Activated T-cell treated with anti-CD3 and anti-CD28 coated beads for 48 hours (primary cell): Measurements from ENCODE around the gene ITPRIP.

ENCODE experiments used
- DNase-seq: peaks from one replicate; pipeline ENCODE4 v3.0.0-alpha.2; 2020; ENCODE audit warnings: low read depth

The ITPRIP gene

DNA sequence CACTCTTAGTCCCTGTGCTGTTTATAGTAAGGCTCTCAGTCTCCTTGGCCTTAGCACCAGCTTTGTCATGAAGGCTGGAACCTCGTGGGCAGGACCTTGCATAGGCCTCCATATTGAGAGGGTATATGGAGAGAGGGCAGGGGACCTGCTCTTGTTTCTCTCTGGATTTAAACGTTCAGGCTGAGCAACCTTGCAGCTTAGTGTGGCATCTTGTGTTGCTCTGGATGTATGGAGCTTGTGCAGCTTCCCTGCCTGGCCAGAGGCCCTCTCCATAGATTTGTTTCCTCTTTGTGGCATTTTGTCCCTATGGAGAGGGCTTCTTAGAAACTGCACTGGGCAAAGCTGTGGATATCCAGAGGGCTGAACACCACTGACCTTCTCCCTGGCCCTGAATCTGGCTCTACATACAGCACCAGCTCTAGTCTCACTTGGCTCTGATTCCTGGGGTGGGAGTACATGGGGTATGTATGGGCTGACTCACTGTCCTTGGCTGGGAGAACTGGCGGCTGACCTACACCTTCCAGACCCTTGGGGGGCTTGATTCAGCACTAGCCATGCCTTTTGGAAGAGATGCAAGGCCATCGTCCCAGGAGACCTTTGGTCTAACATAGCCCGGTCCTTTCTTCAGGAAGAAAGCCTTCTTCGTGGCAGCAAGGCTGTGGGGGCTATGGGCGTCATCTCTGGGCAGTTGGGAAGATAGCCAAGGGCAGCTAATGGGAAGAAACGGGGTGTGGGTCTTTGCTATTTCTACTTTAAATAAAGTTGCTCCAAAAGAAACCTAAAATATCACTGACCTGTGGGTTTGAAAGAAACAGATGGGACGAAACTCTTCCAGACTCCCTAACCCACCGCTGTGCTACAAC lies 30.5 kb downstream of the ITPRIP start:
- DNase-seq: no peak

DNA sequence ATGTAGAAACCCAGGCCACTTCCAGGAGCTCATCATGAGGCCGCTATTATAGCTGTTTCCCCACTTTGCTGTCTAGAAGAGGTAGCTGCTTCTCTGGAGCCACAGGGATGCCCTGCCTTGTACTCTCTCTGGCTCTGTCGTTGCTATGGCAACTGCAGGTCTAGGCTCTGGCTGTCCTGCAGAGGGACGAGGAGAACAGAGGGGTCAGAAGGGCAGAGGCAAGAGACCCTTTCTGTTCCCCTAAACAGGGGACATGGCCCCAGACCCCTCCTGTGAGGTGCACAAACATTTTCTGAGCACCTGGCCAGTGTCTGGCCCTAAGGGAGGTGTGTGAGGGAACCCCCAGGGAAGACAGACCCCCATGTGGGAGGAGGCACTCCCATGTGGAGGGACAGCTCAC lies 31.4 kb downstream of the ITPRIP start:
- no peak for DNase-seq

DNA sequence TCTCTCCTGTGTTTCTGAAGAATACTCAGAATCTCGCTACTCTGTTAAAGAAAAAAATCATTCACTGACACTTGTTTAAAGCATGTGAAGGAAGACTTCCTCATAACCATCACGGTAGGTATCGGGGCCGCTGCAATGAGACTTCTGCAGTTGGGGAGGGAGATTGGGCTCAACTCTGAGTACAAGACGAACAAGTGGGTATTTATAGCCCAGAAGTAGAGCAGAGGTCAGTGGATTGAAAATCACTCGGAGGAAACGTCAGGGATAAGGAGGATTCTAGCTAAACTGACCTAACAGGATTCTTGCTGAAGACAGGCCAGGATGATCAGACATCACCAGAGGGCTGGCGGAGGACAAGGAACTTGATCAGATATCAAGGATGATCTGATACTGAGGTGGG lies 33.3 kb downstream of the ITPRIP start:
- DNase-seq: no peak

DNA sequence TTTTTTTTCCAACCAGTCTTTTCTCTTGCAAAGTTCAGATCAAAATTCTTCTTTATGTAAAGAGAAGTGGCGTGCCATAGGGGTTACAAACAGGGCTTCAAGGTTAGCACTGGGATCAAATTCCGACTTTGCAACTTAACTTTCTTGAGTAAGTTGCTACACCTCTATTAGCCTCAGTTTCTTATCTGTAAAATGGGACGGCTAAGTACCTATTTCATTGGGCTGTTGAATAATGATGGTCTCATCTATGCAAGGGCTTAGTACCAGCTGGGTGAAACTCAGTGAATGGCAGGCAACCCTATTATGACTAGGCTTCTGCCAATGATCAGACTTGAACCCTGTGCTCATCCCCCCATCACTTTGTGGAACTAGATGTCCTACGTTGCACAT lies 33.9 kb downstream of the ITPRIP start:
- DNase-seq: no peak

DNA sequence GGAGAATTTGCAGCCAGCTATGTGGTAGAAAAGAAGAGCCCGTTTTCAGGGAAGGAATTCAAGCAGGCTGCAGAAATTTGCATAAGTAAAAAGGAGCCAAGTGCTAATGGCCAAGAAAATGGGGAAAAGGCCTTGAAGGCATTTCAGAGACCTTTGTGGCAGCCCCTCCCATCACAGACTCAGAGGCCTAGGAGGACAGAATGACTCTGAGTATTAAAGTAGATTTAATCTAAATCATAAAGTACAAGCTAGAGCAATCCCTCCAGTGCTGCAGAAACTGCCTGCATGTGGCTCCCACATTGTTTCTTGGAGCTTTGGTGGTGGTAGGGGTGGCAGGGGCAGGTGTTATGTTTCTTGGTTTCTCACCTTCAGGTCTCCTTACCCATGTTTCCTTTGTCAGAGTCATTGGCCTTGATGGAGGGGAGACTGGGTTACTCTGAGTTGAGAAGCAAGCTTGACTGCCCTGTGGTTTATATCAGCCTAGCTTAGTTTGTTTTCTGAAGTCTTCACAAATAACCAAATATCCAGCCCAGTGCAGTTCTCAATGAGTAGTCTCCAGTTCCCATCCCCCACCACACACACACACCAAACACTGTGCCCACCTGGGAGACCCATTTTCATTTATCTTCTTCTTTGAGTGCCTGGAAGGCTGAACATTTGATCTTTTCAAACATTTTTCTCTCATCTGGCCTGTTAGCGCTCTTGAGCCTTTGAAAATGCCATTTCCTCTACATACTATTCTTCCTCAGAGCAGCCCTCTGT lies 34.5 kb downstream of the ITPRIP start:
- DNase-seq: no peak

DNA sequence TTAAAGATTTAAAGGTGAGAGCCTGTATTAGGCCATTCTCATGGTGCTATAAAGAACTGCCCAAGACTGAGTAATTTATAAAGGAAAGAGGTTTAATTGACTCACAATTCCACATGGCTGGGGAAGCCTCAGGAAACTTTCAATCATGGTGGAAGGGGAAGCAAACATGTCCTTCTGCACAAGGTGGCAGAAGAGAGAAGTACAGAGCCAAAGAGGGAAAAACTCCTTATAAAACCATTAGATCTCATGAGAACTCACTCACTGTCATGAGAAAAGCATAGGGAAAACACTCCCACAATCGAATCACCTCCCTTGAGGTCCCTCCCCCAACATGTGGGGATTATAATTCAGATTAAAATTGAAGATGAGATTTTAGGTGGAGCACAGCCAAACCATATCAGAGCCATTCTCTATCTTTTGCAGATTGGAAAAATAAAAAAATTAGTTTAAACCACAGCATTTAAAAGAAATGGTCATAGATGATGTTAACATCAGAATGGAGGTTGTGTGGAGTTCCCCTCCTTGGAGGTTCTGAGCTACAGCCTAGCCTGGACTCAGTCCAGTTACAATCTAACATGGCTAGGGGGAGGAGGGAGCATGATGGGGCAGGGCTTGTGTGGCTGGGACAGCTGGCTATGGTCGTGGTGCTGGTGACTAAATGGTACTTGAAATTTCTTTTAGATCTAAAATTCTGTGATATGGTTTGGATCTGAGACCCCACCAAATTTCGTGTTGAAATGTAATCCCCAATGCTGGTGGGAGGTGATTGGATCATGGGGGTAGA lies 36.2 kb downstream of the ITPRIP start:
- DNase-seq: no peak

DNA sequence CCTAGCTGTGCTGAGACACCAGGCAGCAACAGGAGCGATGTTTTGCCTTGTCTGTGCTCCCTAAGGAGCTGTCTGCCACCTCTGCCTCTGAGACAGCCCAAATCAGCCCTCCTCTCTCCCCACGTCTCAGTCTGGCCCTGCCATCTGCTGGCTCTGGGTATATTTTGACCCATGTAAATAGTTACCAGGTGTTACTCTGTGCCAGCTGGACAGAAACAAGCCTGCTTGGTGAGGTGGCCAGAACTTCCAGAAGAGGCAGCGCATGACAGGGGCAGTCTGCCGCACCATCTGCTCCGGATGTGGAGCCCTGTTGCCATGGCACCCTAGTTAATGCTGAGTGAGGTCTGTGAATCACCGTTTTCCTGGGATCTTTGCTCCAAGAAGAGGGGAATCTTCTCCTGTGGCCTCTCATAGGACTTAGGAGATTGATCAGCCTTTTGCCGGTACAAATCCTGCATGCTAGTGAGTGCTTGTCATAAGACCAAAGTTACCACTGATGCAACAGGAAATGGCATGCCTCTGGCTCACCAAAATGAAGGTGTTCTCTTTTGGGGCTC lies 37.5 kb downstream of the ITPRIP start:
- DNase-seq: no peak

DNA sequence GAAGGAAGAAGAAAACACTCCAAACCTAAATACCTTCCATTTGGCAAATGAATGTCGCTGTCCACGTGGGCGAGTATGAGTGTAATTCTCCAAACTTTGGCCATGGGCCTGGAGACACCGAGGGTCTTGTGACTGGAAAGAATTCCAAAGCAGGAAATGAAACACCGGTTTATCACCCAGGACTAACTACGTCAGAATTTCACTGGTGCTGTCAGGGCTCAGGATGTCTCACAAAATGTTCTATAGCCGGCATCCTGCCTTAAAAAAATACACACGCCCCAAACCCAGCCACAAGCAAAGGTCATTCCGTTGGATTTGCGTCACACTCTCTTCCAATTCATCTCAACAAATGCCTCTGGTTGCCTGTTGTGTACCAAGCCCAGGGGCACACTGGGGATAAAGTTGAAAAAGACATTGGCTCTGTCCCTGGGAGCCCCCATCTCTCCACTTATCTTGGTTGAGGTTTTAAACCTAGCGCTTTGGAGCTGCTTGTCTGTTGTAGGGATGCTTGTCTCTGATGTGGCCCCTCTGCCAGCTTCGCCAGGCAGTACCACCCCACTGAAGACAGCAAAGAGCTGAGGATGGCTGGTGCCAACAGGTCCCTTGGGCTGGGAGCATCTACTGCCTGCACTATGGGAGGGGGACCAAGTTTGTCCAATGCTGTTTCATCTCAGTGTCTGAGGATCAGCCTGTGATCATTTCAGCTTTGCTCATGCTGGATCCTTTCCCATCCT lies 38.1 kb downstream of the ITPRIP start:
- no peak for DNase-seq

DNA sequence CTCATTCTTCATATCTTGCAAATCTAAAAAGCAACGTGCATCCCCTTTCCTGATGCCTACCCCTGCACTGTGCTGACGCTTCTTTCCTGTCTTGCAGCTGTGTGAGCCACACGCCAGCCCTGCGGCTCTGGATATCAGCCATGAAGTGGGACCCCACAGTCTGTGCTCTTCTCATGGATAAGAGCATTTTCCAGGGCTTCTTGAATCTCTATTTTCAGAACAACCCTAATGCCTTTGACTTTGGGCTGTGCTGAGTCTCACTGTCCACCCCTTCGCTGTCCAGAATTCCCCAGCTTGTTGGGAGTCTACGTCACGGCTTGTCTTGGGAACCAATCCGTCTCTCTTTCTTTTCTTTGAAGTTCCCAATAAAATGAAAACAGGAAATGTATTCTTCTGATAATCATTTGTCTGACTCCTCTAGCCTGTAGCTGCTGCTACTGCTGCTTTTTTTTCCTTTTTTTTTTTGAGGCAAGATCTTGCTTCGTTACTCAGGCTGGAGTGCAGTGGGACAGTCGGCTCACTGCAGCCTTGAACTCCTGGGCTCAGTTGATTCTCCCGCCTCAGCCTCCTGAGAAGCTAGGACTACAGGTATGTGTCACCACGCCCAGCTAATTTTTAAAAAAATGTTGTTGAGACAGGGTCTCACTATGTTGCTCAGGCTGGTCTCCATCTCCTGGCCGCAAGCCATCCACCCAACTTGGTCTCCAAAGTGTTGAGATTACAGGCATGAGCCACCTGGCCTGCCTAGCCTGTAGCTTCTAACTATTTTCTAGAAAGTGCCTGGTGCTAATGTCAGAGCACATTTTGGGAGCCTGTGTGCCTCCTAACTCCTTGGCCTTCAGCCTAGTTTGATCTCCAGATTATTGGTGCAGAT lies 39.0 kb downstream of the ITPRIP start:
- DNase-seq: no peak

DNA sequence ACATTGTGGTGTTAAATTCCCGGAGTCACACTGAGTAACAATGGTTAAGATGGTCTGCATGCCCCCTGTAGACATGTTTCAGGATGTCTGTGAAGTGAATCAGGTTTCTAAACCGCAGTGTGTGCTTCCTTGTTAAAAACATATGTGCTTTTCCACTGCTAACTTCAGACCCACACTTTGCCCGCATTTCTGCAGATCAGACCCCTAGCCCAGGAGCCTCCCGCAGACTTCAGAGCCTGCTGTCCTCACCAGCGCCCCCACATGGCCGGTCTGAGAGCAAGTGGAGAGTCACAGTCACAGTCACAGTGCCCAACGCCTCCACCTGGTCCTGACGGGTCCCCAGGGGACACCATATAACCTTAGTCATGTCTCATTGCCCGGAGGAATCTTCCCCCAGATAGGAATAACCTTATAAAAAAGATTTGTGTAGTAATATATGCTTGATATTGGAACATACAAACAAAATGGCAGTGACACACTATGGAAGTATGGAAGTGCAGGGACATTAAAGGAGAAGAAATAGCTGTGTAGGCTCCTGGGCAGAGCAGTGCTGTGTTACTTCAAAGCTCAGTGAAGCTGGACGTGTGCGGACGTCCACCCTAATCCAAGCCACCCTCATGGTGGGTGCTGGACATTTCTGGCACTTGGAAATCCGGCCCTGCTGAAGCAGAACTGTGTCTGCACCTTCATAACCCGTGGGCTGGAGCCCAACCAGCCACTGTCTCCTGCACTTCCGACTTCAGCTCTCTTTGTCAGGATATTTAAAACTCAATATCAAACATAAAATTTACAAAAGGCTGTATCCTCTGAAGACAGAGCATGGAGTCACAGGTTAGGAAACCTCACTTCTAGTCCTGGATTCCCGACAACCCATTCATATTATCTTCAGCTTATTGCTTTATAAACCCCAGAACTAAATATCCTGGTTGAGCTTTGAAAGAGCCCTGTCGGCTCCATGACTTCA lies 40.3 kb downstream of the ITPRIP start:
- peak; percentile 44 for DNase-seq

DNA sequence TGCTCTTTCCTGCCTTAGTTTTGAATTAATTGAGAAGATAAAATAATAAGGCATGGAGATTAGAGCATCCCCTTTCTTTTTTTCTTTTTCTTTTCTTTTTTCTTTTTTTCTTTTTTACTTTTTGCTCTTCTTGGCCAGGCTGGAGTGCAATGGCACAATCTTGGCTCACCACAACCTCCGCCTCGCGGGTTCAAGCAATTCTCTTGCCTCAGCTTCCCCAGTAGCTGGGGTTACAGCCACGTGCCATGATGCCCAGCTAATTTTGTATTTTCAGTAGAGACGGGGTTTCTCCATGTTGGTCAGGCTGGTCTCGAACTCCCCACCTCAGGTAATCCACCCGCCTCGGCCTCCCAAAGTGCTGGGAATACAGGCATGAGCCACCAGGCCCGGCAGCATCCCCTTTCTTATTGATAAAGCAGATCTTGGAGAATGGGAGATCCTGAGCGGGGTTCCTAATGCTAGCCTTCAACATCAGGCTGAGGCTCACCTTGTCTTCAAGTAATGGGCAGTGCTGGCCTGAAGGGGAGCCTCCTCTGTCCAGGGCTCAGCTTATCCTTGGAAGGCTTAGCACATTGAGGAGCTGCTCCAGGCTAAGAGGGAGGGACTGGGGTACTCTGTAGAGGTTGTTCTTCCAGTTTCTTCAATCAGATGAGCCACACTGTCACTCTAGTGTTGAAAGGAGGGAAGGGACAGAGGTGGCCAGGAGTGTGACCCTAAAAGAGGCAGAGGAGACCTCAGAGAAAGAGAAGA lies 41.4 kb downstream of the ITPRIP start:
- no peak for DNase-seq

DNA sequence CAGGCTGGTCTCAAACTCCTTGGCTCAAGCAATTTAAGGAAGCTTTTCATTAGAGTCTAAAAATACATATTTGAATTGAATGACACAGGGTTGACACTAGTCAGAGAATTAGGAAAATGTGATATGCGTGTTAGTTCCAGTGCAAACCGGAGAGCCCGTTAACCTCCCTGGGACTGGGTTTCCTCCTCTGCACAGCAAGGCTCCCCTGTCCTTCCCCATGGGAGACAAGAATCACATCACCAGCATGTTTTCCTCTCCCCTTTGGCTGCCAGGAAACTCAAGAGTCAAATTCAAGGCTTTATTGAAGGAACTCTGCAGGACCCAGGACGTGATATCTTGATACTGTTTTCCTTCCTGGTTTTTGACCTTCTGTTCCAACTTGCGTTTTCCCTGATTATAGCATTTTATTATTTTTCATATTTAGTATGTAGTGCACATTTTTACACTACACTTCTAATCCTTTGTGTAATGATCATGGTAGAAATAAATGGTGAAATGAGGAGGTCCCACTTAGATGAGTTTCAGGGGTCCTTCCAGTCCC lies 44.4 kb downstream of the ITPRIP start:
- DNase-seq: no peak

DNA sequence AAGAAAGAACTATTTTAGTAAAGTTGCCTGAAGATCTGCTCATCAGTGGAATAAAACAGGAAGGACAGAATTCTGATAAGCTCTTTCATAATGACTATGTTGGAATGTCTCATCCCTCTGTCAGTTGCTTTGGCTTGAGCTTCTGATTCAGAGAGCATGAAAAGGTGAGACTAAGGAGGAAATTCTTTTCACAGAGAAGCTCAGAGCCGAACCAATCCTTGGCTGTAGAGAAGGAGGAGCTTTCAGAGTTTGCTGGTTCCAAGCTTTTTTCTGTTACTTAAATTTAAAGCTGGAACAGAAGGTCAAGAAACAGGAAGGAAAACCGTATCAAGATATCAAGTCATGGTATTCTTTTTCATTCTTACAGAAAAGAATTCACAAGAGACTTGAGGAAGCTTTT lies 45.3 kb downstream of the ITPRIP start:
- no peak for DNase-seq

DNA sequence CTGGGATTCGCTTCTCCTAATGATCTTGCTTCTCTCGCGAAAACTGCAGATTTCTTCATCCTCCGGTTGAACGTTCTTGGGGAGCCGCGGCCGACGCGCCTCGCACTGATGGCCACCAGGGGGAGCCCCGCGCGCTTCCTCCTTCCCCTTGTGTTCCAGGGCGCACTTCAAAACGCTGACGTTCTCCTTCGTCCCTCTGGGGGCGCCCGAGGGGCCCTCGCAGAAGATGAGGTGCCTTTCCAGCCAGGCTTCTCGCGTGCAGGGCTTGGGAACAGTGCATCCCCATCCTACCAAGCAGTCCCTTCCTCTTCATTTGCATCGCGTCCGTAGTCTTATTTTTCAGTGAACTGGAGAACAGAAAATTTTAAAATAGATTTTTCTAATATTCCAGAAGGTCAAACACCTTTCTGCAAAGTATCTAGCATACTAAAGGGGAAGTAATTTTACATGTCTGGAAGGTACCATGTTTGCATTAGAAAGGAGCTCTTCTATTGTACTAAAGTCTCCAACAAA lies 46.8 kb downstream of the ITPRIP start:
- peak; percentile 82 for DNase-seq

DNA sequence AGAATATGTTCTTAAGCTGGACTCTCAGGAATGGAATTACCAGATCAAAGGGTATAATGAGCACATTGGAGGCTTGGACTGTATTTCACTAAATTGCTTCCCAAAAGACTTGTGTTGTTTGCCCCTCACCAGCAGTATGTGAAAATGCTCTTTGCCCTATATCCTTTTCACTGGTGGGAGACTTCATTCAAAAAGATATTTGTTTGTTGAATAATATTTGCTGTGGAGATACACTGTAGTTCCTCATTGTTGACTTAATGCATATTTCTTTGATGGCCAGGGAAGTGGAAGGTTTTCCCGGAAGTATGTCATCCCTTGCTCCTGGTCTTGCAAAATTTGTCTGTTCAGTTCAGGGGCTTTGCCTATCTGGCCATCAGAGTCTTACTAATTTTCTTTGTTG lies 49.9 kb downstream of the ITPRIP start:
- no peak for DNase-seq

DNA sequence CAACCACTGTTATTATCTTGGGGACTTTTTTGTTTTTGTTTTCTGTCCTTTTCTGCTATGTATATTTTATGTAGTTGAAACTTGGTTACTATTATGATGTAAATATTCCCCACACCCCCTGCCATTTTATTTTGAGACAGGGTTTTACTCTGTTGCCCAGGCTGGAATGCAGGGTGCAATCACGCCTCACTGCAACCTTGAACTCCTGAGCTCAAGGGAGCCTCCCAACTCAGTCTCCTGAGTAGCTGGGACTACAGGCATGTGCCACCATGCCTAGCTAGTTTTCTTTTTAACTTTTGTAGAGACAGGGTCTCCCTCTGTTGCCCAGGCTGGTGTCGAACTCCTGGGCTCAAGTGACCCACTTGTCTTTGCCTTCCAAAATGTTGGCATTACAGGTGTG lies 51.3 kb downstream of the ITPRIP start:
- DNase-seq: no peak

DNA sequence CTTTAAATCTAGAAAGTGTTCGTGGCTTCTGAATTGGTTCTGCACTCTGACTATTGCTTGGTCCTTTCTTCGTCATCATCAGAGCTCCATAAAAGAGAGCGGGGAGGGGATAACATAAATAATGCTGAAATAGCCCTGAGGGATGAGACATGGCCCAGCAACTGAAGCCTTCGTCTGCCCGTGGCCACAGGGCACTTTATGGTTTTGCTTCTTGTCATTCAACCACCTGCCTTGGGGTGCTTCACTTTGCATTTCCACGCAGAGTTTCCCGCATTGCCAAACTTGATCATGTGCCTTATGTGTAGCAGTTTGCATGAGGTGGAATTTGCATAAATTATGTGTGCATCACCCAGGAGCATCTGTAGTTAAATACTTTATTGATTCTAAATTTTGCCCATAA lies 53.4 kb downstream of the ITPRIP start:
- no peak for DNase-seq

DNA sequence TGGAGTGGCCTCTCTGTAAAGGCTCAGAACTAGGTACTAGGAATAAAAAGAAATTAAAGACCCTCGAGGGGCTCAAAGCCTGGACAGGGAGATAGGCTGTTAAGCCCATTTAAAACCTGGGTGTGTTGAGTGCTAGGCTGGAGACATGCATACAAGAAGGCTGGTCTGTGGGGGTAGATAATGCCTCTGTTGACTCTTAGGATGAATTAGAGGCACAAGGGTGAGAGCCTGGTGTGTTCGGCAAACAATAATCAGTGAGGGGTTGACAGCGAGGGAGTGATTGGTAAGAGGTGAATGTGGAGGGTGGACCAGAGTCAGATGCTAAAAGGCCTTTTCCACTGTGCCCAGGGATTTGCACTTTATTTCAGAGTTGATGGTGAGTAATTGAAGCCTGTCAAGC lies 56.6 kb downstream of the ITPRIP start:
- no peak for DNase-seq
